ENCODE data around the gene DYNC1LI1.

GRCh38 chr3:32586356-32586755, 15.7 kb upstream of the DYNC1LI1 start:
- TF ChIP-seq EP300 (conservative IDR thresholded peaks at IDR 0.05; ENCODE audit: poor library complexity, severe bottlenecking) (no peak), EZH2 (IDR thresholded peaks at IDR 0.05; ENCODE audit: borderline replicate concordance, insufficient read depth, low read length, poor library complexity, severe bottlenecking) (no peak), CTCF (IDR thresholded peaks at IDR 0.05; ENCODE audit: poor library complexity, severe bottlenecking) (no peak), SMC3 (conservative IDR thresholded peaks at IDR 0.05; ENCODE audit: poor library complexity) (no peak), POLR2AphosphoS5 (IDR thresholded peaks at IDR 0.05) (no peak), TAF1 (IDR thresholded peaks at IDR 0.05; ENCODE audit: low read depth) (no peak)

Measured in neural cell (in vitro differentiated cells).